Embryonic facial prominence (tissue), 1 donor: ENCODE measurements around the gene SLC35F1.
A peak's percentile ranks its signal among the peaks of the same experiment; 100 is the strongest.
"Not testable (repeated sequence)": the region's sequence is repeated elsewhere in the genome, so short reads cannot be mapped to it uniquely, and the experiment has no call there.

Experiments used
- DNase-seq: peaks from one replicate; pipeline ENCODE4 v3.0.0-alpha.2; 2016; ENCODE audit errors: extremely low spot score

The SLC35F1 gene

DNA sequence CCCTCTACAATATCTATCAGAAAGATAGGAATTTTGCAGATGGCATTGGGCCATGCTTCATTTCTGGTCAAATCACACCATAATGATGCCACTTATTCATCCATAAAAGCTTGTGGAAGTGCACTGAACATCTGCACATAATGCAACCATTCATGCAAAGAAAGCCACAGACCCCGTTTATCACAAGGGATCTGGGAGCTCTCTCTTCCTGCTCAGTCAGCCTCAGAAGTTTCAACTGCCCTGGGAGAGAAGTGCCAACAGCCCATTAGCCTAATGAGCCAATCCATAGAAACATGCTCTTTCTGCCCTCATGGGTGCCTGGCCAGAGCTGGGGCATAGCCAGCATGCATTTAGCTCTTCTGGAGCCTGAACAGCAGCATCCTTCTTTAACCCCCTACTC lies 85.8 kb downstream of the SLC35F1 start:
- no peak for DNase-seq

- no peak for DNase-seq
Measured at GRCh38 chr6:118012944-118013343, 105.9 kb downstream of the SLC35F1 start.

DNA sequence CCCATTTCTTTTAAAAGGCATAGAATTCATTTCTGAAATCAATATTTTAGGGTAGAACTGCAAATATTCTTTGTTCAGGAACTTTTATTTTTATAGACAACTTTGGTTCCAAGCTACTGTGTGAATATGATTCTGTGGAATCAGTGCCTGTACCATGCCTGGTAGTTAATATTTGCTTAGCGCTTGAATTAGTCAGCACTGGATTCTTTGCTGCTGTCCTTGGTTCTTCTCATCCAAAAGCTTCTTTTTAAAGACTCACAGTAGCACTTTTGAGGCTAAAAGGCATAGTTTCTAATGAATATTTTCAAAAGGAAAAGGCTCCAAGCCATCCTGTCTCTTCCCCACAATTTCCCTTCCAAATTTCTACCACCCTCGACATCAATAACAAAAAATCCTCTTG lies 109.5 kb downstream of the SLC35F1 start:
- no peak for DNase-seq

DNA sequence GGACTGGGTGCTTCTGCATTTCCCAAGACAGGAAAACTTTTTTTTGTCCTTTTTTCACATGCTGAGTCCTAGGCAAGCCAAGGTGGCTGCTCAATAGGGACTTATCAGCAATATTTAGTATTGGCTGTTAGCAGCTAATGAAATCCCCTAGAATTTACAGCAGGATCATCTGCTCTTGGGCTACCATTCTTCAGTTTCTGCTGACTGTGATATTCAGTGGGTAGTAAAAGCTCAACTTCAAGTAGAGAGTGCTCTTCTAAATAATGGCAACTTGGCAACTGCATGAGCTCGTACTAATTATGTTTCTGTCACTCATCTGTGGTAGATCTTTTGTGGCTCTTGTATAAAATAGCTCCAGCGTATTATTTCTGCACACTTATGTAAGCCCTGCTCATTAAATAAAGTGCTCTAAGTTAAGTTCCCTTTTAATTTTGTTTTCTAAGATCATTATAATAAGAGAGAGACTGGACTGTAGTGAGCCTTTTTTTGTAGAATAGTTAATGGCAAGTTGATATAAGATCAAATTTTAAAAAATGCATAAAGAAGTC lies 110.3 kb downstream of the SLC35F1 start:
- DNase-seq: no peak

DNA sequence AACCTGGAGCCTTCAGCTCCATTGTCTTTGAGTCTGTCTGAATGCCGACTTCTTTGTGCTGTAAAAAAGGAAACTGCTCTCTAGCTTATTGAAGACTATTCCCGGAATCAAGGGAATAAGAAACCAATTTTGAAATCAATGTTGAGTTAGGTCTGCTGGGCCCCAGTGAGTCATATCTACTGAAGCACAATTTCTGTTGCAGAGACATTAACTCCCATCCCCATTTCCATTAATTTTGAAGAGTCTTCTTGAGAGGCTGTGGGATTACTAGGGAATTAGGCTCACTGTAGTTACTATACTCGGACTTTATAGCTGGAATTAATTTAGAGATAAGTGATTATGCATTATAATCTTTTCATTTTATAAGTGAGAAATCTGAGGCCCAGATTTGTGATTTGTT lies 116.7 kb downstream of the SLC35F1 start:
- no peak for DNase-seq

GRCh38 chr6:118029967-118030366 lies 122.9 kb downstream of the SLC35F1 start:
- DNase-seq: no peak

DNA sequence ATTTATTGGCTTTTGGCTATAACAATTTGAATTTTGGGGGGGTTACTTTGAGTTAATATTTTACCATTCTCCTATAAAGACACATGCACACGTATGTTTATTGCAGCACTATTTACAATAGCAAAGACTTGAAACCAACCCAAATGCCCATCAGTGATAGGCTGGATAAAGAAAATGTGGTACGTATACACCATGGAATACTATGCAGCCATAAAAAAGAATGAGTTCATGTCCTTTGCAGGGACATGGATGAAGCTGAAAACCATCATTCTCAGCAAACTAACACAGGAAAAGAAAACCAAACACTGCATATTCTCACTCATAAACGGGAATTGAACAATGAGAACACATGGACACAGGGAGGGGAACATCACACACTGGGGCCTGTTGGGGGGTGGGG lies 130.4 kb downstream of the SLC35F1 start:
- not testable (repeated sequence) for DNase-seq

DNA sequence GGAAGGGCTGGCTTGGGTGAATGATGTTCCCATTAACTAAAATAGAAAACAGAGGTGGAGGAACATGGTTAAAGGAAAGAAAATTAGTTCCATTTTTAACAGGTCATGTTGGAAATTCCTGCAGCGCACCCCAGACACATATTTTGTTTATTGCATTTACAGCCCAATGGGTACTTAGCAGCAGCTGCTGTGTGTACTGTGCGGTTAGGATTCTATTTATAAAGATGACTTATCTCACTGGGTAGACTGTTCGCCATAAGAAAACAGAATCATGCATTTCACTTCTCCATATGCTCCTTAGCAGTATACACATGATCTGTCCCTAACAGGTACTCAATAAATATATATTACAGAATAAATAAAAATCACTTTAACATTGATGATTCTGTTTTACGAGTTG lies 135.8 kb downstream of the SLC35F1 start:
- DNase-seq: no peak

DNA sequence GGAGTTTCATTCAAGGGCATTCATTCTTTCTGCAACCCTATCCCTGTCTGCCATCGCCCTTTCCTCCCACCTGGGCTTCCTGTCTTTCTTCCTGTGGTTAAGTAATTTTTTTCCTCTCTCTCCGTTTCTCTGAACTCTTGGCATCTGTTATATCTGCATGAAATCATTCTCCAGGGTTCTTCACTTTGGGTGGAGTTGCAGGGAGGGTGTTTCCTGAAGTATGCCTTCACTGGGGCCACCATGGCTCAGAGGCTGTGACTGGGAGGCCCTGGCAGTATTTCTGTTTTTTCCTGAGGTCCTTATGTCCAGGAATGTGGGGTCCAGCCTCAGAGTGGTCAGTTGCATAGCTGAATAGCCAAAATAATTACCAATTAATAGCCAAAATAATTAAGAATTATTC lies 137.2 kb downstream of the SLC35F1 start:
- no peak for DNase-seq

GRCh38 chr6:118054082-118054481 lies 147.0 kb downstream of the SLC35F1 start:
- DNase-seq: no peak

DNA sequence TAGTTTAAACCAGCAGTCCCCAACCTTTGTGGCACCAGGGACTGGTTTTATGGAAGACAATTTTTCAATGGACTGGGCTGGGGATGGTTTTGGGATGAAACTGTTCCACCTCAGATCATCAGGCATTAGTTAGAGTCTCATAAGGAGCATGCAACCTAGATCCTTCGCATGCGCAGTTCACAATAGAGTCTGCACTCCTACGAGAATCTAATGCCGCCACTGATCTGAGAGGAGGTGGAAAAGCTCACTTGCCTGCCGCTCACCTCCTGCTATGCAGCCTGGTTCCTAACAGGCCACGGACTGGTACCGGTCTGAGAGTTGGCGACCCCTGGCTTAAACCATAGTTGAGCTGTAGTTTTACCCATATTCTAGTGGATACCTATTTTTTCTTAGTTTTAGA lies 154.6 kb downstream of the SLC35F1 start:
- no peak for DNase-seq

GRCh38 chr6:118080547-118080946 lies 173.5 kb downstream of the SLC35F1 start:
- no peak for DNase-seq

DNA sequence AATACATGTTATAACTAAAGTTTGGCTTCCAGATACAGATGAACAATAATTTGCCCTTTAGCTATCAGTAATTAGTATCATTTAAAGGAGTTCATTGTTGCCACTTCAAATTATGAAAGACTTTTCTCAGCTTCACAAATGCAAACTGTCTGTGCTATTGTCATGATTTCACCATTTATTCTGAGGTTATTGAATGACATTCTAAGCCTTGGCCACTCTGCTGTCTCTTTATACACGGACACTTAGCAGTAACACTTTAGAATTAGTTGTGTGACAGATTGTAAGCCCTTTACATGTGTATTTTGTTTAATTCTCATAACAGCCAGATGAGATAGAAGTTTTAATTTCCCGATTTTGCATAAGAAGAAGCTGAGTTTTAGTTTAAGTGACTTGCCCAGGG lies 176.6 kb downstream of the SLC35F1 start:
- no peak for DNase-seq

DNA sequence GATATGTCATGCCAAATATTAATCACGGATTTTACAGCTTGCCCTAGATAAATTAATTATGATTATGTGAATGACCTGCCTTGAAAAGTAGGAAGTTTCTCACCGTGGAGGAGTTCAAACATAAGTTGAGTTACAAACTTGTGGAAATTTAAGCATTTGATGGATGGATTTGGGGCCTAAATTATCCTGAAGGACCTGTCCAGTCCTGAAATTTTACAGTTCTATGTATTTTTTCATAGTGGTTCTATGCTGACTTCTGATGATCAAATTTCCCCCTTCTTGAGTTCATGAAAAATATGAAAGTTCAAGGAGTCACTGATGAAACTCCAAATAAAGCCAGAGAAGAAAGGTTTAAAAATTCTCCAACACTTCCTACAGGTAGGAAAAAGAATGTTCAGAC lies 178.6 kb downstream of the SLC35F1 start:
- DNase-seq: no peak

- no peak for DNase-seq
Measured at GRCh38 chr6:118086159-118086558, 179.1 kb downstream of the SLC35F1 start.

DNA sequence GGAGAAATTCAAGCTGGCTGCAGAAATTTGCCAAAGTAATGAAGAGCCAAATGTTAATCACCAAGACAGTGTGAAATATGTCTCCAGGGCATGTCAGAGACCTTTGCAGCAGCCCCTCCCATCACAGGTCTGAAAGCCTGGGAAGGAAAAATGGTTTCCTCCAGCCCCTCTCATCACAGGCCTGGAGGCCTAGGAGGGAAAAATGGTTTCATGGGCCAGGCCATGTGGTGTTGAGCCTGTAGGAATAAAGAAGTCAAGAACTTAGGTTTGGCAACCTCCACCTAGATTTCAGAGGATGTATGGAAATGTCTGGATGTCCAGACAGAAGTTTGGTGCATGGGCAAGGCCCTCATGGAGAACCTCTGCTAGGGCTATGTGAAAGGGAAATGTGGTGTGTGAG lies 185.0 kb downstream of the SLC35F1 start:
- no peak for DNase-seq

GRCh38 chr6:118097576-118097975 lies 190.5 kb downstream of the SLC35F1 start:
- DNase-seq: no peak

GRCh38 chr6:118100717-118101116 lies 193.7 kb downstream of the SLC35F1 start:
- no peak for DNase-seq

GRCh38 chr6:118101220-118101619 lies 194.2 kb downstream of the SLC35F1 start:
- DNase-seq: no peak

- DNase-seq: peak; percentile 14
Measured at GRCh38 chr6:118101831-118102345, 194.8 kb downstream of the SLC35F1 start.

- no peak for DNase-seq
Measured at GRCh38 chr6:118102401-118102800, 195.3 kb downstream of the SLC35F1 start.

- DNase-seq: no peak
Measured at GRCh38 chr6:118103381-118104146, 196.5 kb downstream of the SLC35F1 start.

GRCh38 chr6:118122161-118122725 lies 215.2 kb downstream of the SLC35F1 start:
- no peak for DNase-seq
